HG03432 (cell line): ENCODE measurements around the gene SERPINB13.
"Not testable (repeated sequence)": the region's sequence is repeated elsewhere in the genome, so short reads cannot be mapped to it uniquely, and the experiment has no call there.

Experiments used
- ATAC-seq: cut with Tn5 transposase; IDR thresholded peaks from one replicate; pipeline ENCODE4 v1.9.1; 2021; ENCODE audit warnings: mild to moderate bottlenecking, moderate library complexity; ENCODE audit not compliant: unreplicated experiment

The SERPINB13 gene

DNA sequence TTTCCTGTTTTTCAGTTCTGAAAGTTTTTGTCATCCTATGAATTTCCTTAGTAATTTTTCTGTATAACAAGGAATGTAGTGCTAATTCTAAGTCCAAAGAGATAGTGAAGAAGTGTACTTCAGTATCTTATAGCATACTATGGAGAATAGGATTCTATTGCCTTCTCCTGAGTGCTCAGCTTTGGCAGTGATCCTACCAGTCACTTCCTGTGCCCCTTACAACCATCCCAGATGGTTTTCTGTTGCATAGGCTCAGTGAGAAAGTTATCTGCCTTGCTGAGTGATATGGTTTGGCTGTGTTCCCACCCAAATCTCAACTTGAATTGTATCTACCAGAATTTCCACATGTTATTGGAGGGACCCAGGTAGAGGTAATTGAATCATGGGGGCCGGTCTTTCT, 57.6 kb downstream of the SERPINB13 start:
- not testable (repeated sequence) for ATAC-seq

DNA sequence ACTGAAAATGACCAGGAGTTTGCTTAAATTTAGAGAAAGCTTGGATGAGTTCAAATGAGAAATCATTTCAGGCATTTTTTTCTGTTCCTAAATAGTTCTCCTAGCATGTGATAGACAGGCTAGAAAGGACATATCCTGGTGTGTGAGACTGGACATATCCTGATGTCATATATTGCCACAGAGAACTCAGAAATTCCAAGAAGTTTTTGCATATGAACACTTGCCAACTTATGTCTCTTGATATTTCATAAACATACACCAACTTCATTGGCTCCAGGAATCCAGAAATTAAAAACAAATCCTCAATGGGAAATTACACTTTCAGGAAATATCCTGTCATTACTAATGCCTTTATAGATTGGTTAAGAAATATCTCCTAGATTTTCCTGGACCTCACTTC, 59.8 kb downstream of the SERPINB13 start:
- no peak for ATAC-seq

DNA sequence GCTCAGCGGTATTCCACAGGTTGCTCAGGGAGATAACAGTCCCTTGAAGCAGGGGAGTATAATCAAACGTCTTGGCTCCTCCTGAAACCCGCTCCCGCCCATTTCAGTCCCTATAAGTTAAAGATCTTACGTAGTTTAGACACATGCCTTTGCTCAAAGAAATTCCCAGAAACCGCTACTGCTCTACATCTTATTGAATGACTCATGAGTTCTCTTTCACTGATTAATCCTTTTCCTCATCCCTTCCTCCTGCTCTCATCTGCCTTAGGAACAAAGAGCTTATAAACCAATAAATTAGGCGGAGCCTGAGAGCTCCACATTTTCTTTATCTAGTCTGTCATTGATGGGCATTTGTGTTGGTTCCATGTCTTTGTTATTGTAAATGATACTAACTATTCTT, 61.1 kb downstream of the SERPINB13 start:
- ATAC-seq: no peak
